SIG-M5 treated with dmso at 0.1 percent for 504 hours (cell line): ENCODE measurements around the gene SMARCE1.
"Not testable (repeated sequence)": the region's sequence is repeated elsewhere in the genome, so short reads cannot be mapped to it uniquely, and the experiment has no call there.

Source experiments
- DNase-seq: peaks from one replicate; lab custom pipeline; 2025; ENCODE audit not compliant: unreplicated experiment; lab: John Stamatoyannopoulos, UW

SMARCE1 gene

DNA sequence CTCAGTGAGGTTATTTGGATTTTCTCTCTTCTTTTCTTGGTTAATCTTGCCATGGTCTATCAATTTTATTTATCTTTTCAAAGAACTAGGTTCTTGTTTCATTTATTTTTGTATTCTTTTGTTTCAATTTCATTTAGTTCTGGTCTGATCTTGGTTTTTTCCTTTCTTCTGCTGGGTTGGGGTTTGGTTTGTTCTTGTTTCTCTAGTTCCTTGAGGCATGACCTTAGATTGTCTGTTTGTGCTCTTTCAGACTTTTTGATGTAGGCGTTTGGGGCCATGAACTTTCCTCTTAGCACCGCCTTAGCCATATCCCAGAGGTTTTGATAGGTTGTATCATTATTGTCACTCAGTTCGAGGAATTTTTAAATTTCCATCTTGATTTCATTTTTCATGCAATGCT, 61.4 kb downstream of the SMARCE1 start:
- DNase-seq = not testable (repeated sequence)

DNA sequence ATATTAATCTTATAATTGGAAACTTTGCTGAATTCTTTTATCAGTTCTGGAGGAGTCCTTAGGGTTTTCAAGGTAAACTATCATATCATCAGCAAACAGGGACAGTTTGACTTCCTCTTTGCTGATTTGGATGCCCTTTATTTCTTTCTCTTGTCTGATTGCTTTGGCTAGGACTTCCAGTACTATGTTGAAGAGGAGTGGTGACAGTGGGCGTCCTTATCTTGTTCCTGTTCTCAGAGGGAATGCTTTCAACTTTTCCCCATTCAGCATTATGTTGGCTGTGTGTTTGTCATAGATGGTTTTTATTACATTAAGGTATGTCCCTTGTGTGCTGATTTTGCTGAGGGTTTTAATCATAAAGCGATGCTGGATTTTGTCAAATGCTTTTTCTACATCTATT, 62.7 kb downstream of the SMARCE1 start:
- not testable (repeated sequence) for DNase-seq

GRCh38 chr17:40582328-40582901, 65.2 kb downstream of the SMARCE1 start:
- DNase-seq = peak; percentile 22

GRCh38 chr17:40580140-40580539, 67.5 kb downstream of the SMARCE1 start:
- no peak for DNase-seq

- no peak for DNase-seq
Measured at GRCh38 chr17:40579471-40579870, 68.1 kb downstream of the SMARCE1 start.

- no peak for DNase-seq
Measured at GRCh38 chr17:40577611-40578065, 70.0 kb downstream of the SMARCE1 start.

DNA sequence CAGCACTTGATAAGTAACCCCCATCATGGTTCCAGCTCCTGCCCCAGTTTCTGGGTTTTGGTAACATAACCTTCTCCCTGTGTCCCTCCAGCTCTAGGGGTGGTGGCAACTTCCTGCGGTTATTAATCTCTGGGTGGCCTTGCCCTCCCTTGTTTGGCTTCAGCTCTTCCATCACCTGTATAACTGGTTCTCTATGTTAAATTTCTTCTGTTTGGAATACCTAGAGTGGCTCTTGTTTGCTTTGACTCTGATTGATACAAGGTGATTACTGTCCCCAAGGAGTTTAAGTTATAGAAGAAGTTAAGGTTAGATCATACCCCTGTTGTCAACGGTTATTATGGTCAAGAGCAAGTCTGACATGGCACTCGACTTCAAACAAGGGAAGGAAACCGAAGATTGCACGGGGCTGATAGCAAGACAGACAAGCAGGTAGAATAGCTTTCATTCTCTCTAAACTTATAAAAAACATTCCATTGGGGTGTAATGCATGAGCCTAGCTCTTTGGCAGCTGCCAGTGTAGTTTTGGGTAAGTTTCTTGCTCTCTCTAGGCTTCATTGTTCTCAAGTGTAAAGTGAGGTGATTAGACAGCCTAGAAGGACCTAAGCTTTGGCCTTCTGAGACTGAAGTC, 71.4 kb downstream of the SMARCE1 start:
- peak; percentile 20 for DNase-seq
